Dedifferentiated amniotic fluid mesenchymal stem cell (primary cell): ENCODE measurements around the gene SPECC1L.

Source experiments
- DNase-seq: peaks from one replicate; pipeline ENCODE4 v3.0.0-alpha.2; 2016; ENCODE audit errors: extremely low spot score

Gene SPECC1L

DNA sequence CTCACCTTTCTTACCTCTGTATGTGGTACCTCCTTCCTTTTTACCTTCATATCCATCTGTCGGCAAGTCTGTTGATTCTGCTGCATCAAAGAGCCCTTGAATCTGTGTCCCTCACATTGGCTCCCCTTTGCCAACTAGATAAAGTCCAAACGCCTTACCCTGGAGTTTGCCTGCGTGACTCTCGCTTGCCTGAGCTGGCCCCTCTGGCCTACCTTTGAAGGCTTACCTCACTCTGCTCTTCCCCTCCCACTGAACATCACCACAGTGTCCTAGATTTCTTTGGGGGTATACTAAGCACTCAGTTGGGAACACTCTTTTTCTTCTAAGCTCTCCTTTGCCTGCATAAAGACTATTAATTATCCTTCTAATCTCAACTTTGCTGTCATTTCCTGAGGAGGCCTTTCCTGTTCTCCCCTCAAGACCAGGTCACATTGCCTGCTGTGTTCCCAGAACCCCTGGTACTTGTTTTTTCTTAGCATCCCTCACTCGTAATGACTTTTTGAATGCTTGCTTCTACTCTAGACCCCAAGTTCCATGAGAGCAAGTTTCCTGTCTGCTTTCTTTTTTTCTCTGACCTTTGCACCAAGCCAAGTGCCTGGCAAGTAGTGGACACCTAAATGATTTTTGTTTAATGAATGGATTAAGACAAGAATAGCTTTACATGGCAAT lies 89.0 kb downstream of the SPECC1L start:
- DNase-seq = no peak

DNA sequence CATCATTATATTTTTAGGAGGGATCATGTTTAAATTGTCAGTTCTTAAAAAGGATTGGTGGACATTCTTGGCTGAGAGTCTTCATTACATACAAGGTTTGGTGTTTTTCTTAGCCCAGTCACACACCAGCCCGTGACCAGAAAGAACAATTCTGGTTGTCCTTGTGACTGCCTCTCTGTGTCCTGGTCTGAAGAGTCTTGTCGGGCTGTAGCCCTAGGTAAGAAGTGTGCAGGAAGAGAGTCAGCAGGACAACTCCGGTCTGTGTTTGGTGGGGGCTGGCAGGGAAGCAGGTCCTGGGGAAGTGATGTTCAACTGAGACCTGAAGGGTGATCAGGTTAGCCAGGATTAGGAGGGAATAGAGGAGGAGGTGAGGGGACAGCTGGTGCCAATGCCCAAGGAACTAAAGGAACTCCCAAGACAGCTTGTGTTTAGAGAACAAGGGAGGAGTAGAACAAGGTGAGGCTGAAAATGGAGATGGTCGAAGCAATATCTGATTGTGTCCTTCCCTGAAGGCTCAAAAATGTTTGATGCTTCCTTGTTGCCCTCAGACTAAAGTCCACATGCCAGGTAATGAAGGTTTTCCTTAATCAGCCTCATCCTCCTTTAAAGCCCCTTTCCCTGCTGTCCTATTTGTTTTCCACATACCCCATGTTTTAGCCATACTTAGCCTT lies 91.5 kb downstream of the SPECC1L start:
- DNase-seq = no peak

DNA sequence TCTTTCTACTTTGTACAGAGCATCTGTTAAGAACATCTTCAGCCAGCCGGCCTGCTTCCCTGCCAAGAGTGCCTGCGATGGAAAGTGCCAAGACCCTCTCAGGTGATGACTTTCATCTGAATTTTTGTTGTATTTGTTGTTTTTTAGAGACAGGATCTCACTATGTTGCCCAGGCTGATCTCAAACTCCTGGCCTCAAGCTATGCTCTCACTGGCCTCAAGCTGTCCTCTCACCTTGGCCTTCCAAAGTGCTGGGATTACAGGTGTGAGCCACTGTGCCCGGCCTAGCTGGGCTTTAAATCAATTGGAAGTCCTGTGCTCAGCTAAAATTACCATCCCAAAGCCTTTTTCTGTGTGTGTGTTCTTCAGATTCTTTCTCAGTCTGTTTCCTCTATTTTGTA lies 92.6 kb downstream of the SPECC1L start:
- no peak for DNase-seq

DNA sequence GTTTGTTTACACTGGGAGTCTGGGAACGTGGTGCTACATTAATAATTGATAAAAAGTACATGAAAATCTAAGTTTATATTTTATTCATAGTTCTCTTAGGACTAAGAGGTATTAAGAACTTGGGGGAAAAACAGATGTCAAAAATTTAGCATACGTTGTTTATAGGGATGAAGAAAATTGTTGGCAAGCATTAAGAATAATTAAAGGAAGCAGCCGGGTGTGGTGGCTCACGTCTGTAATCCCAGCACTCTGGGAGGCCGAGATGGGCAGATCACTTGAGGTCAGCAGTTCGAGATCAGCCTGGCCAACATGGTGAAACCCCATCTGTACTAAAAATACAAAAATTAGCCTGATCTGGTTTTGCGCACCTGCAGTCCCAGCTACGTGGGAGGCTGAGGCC lies 96.1 kb downstream of the SPECC1L start:
- DNase-seq = no peak

DNA sequence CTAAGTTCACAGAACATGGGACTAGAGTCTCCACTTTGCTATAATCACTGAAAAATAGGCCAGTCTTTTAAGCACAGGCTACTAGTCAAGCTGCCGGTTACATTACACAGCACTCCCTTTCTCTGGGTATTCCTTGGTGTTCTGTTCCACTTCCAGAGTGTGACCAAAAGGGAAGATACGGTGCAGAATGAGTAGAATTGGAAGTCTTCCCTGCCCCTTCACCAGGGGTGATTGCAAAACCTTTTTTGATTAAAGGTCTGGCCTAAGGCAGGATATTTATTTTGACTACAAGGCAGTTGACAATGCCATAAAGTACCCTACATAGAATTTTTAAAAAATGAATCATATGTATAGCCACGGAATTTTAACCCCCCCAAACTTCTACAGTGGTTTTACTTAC lies 97.2 kb downstream of the SPECC1L start:
- no peak for DNase-seq

DNA sequence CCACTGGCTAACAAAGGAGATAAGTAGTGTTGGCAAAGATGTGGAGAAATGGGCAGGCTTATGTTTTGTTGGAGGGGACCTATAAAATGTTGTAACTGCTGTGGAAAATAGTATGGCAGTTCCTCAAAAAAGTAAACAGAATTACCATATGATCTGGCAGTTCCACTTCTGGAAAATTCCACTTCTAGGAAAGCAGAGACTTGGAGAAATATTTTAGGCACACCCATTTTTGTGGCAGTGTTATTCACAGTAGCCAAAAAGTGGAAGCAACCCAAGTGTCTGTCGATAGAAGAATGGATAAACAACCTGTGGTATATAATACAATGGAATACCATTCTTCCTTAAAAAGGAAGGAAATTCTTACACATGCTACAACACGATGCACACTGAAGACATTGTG lies 99.8 kb downstream of the SPECC1L start:
- no peak for DNase-seq

DNA sequence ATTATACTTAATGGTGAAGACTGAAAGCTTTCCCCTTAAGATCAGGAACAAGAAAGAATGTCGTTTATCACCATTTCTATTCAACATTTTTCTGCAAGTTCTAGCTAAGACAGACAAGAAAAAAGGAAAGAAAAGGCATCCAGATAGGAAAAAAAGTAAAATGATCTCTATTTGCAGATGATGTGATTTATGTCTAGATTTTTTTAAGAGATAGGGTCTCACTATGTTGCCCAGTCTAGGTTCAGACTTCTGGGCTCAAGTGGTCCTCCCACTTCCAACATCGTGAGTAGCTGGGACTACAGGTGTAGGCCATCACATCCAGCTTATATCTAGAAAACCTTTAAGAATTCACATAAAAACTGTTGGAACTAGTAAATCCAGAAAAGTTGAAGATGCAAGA lies 105.4 kb downstream of the SPECC1L start:
- DNase-seq = no peak

DNA sequence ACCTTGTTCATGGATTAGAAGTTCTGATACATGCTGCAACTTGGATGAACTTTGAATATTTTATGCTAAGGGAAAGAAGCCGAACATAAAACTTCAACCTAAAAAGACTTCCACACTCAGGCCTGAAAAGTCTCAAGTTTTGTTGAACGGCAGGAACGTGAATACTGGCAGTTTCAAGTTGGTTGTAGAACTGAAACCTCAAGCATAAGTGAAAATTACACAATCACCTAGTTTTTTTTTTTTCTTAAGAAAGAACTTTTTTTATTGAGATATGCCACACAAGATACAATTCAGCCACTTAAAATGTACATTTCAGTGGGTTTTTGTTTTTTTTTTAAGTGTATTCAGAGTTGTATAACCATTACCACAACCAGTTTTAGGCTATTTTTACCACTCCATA lies 106.0 kb downstream of the SPECC1L start:
- DNase-seq = no peak

DNA sequence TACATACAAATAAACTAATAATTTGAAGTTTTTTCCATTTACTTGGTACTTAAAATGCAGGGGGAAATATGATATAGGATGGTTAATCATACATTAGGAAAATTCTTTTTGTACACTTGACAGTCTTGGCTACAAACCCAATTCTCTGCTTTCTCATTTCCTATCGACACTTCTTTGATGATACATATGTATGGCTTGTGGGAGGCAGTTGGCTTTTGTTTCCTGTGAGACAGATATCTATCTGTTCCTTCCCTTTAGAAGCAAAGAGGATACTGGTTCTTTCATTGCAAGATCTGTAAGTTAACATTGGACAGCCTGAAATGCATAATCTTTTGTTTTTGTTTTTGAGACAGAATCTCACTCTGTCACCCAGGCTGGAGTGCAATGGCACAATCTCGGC lies 108.9 kb downstream of the SPECC1L start:
- DNase-seq = no peak

DNA sequence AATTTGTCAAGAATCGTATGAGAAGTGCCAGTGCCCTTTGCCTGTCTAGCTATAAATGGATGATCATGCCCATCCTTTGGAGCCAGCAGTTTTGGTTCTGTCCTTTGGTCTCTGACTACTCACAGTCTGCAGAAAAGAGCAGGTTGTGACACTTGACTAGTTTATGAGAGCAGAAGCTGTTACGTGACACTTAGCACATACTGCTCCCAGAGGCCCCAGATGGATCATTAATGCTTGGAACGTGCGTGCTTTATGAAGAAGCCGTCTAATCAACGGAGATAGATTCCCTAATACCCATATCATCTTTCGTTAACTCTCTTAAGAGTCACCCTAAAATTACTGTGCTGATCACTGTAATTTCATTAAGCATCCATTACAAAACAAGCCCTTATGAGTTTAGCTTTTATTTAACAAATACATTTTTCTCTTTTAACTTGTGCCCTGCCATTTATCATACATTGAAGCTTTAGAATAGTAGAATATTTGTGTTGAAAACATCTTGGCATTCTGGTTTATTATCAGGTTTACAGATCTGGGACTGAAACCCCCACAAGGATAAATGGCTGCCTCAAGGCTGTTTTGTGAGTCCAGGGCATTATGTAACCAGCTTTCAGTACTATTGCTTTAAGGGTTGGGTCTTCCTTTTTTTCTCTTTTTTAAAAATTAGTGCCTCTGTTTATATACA lies 109.7 kb downstream of the SPECC1L start:
- no peak for DNase-seq

DNA sequence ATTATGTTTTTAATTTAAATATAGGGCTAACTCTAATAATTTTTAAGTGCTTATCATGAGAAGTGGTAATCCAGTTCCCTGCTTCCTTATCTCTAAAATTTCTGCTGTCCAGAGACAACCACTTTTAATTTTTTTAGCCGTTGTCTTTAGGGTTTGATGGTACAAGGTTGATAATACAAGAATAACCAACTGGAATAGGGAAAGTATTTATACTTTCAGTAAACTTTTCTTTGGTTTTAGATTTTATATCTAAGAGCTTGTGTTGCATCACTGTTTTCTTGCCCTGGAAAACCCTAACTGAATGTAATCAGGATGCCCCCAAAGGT lies 110.2 kb downstream of the SPECC1L start:
- DNase-seq = no peak

DNA sequence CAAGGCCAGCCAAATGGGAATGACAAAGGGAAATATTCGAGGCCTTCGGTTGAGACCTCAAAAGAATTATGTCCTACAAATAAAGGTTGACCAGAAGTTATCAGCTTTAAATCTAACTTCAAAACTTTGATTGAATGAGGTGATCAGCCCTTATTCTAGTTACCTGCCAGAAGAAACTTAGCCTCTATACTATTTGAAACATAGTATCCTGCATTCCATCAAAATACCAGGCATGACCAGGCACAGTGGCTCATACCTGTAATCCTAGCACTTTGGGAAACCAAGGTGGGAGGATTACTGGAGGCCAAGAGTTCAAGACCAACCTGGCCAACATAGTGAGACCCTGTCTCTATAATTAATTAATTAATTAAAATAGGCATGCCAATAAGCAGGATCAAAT lies 112.4 kb downstream of the SPECC1L start:
- DNase-seq = no peak

DNA sequence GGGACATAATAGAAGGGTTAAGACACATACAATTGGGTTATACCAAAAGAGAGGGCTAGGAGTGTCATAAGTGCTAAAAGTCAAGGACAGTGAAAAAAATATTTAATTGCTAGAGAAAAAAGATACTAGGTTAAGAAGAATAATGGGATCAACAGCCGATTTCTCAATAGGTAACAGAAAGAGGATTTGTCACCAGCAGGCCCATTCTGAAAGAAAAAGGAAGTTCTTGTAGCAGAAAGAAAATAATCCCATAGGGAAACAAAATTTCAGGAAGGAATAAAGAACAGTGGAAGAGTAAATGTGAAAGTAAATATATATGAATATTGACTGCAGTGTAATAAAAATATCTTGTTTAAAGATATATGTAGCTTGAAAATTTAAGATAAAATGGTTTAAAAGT lies 113.5 kb downstream of the SPECC1L start:
- DNase-seq = no peak

DNA sequence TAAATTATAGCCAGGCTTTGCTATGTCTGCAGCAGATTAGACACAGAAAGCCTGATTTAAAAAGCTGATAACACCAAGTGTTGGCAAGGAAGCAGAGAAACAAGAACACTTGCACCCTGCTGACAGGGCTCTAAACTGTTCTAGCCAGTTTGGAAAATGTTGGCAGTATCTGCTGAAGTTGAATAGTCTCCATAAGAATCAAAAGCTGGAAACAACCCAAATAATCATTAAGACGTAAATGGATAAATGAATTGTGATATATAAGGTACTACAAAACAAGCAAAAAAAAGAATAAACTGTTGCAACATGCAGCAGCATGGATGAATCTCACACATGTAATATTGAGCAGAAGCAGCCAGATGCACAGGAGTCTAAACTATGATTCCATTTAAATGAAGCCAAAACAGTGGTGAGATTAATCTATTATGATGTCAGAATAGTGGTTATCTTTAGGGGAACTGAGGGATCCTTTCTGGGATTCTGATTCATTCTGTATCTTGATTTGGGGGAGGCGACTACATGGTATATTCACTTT lies 116.4 kb downstream of the SPECC1L start:
- no peak for DNase-seq

DNA sequence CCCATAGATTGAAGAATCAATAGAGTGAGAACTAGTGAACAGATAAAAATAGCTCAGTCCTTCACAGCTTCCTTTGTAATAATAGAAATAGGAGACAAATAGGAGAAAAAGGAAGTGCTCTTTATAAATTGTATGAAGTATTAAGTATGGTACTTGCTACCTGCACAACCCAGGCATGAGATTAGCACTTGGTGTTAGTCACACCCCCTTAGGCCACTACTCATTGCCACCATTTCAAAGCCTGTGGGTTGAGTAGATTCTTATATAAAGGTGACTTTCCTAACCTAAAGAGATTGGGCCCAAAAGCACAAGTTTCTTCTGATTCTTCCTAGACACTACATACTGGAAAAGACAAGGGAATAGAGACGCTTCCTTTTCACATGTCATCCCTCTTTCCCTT lies 119.0 kb downstream of the SPECC1L start:
- DNase-seq = no peak

DNA sequence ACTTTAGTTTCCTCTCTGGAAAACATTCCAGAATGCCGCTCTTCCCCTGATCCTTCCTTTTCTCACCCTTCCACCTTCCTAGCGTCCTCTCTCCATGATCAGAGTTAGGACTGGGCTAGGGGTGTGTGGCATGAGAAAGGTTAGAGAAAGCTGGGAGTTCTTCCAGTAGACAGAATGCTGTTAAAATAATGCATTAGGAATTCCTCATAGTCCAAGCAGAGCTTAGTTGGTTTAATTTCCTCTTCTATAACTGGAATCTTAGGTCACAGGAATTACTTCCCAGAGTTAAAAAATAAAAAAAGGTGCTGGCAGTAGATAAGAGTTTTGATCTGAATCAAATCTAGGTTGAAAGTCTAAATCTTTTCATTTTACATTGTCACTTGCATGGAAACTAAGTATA lies 119.5 kb downstream of the SPECC1L start:
- DNase-seq = no peak

DNA sequence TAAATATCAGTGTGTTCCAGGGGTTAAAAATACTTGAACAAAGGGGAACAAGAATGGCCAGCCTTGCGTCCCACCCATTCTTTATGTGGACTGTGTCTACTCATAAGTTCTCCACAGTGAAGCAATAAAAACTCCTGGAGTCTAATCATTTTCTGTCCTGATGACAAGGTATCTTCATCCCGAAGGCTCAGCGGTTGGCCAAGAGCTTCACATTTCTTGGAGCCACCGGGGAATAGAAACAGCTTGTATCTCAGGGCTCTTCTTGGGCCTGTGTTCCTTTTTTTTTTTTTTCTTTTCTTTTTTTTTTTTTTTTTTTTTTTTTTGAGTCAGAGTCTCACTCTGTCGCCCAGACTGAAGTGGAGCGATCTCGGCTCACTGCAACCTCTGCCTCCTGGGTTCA lies 119.9 kb downstream of the SPECC1L start:
- no peak for DNase-seq

DNA sequence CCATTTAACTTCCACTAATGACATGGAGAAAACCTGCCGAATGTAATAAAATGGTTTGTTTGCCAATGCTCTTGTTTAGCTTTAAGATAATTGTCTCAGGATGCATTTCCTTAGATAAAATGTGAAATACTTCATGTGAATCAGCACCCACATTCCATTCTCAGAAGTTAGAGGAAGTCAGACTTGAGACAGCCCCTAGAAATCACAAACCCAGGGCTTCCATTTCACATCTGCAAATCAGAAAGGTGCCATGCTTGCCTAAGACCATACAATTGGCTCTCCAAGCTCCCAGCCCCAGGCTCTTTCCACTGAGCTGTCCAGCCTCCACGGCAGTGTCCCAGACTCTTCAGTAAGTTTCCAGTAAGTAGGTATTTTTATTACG lies 121.2 kb downstream of the SPECC1L start:
- no peak for DNase-seq

DNA sequence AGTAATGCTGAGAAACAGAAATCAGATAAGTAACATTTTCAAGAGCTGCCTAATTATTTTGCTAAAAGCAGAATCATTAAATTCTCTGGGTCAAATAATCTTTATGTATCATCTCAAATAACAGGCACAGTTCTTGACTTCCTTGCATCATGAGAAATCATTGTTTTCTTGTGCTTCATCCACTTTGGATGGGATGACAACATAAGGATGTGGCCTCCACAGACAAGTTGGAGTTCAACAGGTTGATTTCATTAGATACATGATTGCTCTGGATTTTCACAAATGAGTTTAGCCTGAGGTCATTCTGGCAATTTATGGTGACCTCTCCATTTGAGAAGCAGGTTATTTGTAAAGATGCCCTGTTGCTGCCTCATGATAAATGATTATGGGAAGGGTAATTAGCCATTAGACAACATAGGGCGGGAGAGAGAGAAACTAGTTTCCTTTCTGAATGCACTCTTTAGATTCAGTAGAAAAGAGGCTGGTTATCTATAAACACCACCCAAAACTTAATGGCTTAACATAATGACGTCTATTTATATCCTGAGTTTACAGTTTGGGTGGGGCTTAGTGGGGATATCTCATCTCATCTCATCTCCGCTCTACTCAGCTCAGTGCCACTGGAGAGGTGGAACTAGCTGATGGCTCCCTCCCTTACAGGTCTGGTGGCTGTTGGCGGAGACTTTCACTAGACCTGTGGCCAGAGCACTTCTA lies 121.7 kb downstream of the SPECC1L start:
- no peak for DNase-seq

DNA sequence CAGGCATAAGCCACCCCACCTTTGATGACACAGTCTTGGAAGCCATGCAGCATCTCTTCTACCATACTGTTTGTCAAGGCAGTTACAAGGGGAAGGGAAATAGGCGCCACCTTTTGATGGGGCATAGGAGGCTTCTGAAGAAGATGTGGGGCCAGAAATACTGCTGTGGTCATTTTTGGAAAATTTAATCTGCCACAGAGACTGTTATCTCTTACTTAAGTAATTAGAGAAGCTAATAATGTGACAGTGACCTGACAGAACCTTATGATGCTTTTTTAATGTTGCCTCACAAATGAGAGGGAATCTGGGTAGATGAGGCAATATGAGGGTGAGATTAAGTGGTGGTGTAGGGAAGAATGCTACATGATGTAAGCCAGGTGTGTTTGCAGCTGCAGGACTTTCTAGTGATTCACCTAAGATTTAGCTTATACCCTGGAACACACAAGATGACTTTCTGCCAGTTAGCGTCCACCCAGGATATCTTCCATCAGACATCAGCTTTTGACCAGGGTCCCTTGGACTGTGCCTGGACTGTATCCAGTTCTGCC lies 122.5 kb downstream of the SPECC1L start:
- no peak for DNase-seq

DNA sequence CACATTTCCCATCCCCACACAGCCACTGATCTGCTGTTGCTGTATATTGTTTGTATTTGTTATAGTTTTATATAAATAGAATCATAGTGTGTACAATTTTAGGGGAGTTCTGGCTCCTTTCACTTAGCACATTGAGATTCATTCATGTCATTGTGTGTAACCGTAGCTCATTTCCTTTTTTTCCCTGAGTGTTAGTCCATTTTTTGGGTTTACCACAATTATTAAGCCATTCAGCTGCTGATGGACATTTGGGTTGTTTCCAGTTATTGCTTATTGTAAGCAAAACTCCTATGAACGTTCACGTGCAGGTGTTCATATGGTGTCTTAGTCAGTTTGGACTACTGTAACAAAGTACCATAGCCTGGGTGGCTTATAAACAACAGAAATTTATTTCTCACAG lies 123.2 kb downstream of the SPECC1L start:
- no peak for DNase-seq

DNA sequence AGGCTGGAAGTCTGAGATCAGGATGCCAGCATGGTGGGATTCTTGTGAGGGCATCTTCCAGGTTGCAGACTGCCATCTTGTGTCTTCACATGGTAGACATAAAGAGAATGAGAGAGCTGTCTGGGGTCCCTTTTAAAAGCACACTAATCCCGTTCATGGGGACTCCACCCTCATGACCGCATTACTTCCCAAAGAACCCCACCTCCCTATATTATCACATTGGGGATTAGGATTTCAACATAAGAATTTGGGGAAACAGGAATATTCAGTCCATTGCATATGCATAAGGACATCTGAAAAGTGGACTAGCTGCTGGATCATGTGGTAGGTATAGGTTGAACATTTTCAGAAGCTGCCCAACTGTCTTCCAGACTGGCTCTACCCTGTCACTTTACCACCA lies 123.6 kb downstream of the SPECC1L start:
- DNase-seq = no peak
